HG02571 (cell line): ENCODE measurements around the gene SLC47A2.

Experiments
- ATAC-seq: cut with Tn5 transposase; IDR thresholded peaks from one replicate; pipeline ENCODE4 v1.9.1; 2021; ENCODE audit warnings: mild to moderate bottlenecking, moderate library complexity; ENCODE audit not compliant: unreplicated experiment

The SLC47A2 gene

GRCh38 chr17:19729900-19730299 is 13.5 kb upstream of the SLC47A2 start:
- no peak for ATAC-seq

GRCh38 chr17:19728084-19728495 is 11.7 kb upstream of the SLC47A2 start:
- ATAC-seq: no peak

- ATAC-seq: no peak
Measured at GRCh38 chr17:19727501-19728078, 11.2 kb upstream of the SLC47A2 start.

GRCh38 chr17:19726631-19727376 is 10.4 kb upstream of the SLC47A2 start:
- no peak for ATAC-seq

GRCh38 chr17:19725486-19725885 is 9.1 kb upstream of the SLC47A2 start:
- no peak for ATAC-seq

- no peak for ATAC-seq
Measured at GRCh38 chr17:19724501-19725420, 8.4 kb upstream of the SLC47A2 start.

- ATAC-seq: no peak
Measured at GRCh38 chr17:19723964-19724363, 7.6 kb upstream of the SLC47A2 start.

GRCh38 chr17:19720631-19721426 is 4.4 kb upstream of the SLC47A2 start:
- ATAC-seq: no peak

- no peak for ATAC-seq
Measured at GRCh38 chr17:19720210-19720475, 3.8 kb upstream of the SLC47A2 start.

GRCh38 chr17:19719355-19720209 is 3.2 kb upstream of the SLC47A2 start:
- no peak for ATAC-seq

GRCh38 chr17:19718613-19719354 is 2.4 kb upstream of the SLC47A2 start:
- ATAC-seq: no peak

GRCh38 chr17:19718041-19718612 is 1.7 kb upstream of the SLC47A2 start:
- no peak for ATAC-seq

- ATAC-seq: no peak
Measured at GRCh38 chr17:19717411-19717908, 1.1 kb upstream of the SLC47A2 start.

GRCh38 chr17:19717031-19717360 is 612 bp upstream of the SLC47A2 start:
- ATAC-seq: no peak

- ATAC-seq: no peak
Measured at GRCh38 chr17:19714542-19715411, 1.6 kb downstream of the SLC47A2 start.

- no peak for ATAC-seq
Measured at GRCh38 chr17:19713901-19714361, 2.5 kb downstream of the SLC47A2 start.

- no peak for ATAC-seq
Measured at GRCh38 chr17:19713462-19713861, 2.9 kb downstream of the SLC47A2 start.

- no peak for ATAC-seq
Measured at GRCh38 chr17:19712436-19713004, 3.9 kb downstream of the SLC47A2 start.
